ENCODE data around the gene SNX17.
"Not testable (repeated sequence)": the region's sequence is repeated elsewhere in the genome, so short reads cannot be mapped to it uniquely, and the experiment has no call there.

Gene SNX17

DNA sequence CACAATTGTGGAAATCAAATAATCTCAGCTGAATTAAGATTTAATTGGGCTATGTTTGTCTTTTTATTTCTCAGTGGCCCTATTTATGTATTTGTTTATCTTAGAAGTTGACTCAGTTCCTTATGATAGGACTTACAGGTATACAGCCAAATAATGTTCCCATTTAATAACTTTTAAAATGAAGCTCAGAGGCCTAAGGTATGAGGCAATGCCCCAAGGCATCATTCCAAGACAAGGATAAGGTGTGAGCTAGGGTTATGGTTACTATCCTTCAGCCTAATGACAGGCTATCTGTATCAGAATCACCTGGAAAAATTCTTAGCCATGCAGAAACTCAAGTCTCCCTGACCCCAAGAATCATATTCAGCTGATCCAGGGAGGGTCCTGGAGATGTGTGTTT is 50.6 kb downstream of the SNX17 start:
- TF ChIP-seq JUND (IDR thresholded peaks at IDR 0.05; ENCODE audit: low read depth), result no peak
- in situ Hi-C loops (cut with HindIII; ENCODE audit: low pct_unique_long_range_greater_than_20kb, low sequenced_read_pairs), result no loop called here
- no peak for DNase-seq (ENCODE audit: low read depth in 1 of 2, low spot score in 1 of 2)

DNA sequence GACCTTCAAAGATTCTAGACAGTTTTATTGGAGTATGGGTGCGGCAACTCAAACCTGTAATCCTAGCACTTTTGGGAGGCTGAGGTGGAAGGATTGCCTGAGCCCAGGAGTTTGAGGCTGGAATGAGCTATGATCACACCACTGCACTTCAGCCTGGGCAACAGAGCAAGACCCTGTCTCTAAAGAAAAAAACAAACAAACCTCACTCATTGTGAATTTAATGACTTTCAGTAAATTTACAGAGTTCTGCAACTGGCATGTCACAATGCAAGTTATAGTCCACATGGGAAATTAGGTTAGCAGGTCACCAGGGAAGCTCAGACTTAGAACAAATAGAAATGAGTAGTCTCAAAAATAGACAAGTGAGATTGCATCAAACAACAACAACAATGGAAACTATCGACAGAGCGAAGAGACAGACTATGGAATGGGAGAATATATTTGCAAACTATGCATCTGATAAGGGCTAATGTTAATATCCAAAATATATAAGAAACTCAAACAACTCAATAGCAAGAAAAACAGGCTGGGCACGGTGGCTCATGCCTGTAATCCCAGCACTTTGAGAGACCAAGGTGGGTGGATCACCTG is 51.3 kb downstream of the SNX17 start:
- in situ Hi-C loops (cut with HindIII; ENCODE audit: low pct_unique_long_range_greater_than_20kb, low sequenced_read_pairs), result no loop called here
- TF ChIP-seq JUND (IDR thresholded peaks at IDR 0.05; ENCODE audit: low read depth), result no peak

DNA sequence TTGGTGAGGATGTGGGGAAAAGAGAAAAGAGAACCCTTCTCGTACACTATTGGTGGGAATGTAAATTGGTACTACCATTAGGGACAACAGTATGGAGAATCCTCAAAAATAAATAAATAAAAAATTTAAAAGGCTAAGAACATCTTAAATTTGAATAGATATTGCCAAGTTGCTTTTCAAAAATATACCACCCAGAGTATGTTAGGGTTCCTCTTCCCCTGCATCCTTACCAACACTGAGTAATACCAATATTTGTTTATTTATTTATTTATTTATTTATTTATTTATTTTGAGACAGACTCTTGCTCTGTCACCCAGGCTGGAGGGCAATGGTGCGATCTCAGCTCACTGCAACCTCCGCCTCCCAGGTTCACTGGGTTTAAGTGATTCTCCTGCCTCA is 52.5 kb downstream of the SNX17 start:
- no peak for DNase-seq (ENCODE audit: low read depth in 1 of 2, low spot score in 1 of 2)
- in situ Hi-C loops (cut with HindIII; ENCODE audit: low pct_unique_long_range_greater_than_20kb, low sequenced_read_pairs), result no loop called here

More for the DNA sequence above, 51.3 kb downstream of the SNX17 start:
- DNase-seq (ENCODE audit: low read depth in 1 of 2, low spot score in 1 of 2), result no peak

DNA sequence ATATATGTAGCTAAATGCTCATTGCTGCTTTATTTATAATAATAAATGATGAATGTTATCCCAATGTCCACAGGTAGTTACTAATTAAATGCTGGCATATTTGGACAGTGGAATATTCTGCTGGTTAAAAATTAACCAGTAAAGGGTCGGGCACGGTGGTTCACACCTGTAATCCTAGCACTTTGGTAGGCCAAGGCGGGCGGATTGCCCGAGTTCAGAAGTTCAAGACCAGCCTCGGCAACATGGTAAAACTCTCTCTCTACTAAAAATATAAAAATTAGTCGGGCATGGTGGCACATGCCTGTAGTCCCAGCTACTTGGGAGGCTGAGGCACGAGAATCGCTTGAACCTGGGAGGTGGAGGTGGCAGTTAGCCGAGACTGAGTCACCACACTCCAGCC is 54.6 kb downstream of the SNX17 start:
- DNase-seq (ENCODE audit: low read depth in 1 of 2, low spot score in 1 of 2); in situ Hi-C loops (cut with HindIII; ENCODE audit: low pct_unique_long_range_greater_than_20kb, low sequenced_read_pairs): not testable (repeated sequence)

More for the DNA sequence above, 52.5 kb downstream of the SNX17 start:
- no peak for TF ChIP-seq JUND (IDR thresholded peaks at IDR 0.05; ENCODE audit: low read depth)

Measured in T47D (cell line).